GM12872 (cell line): ENCODE measurements around the gene PDE6G.

Source experiments
- CTCF ChIP-seq: IDR thresholded peaks from 3 replicates; pipeline ENCODE4 v1.5.1; 2011; ENCODE audit warnings: low read depth, mild to moderate bottlenecking, low read length, moderate library complexity; ENCODE audit not compliant: insufficient read depth

PDE6G gene

GRCh38 chr17:81608605-81609004, 47.7 kb downstream of the PDE6G start:
- no peak for TF ChIP-seq CTCF

GRCh38 chr17:81608082-81608481, 48.3 kb downstream of the PDE6G start:
- no peak for TF ChIP-seq CTCF

GRCh38 chr17:81607431-81607830, 48.9 kb downstream of the PDE6G start:
- TF ChIP-seq CTCF = no peak

GRCh38 chr17:81603846-81604610, 52.3 kb downstream of the PDE6G start:
- TF ChIP-seq CTCF = no peak

GRCh38 chr17:81601525-81602120, 54.7 kb downstream of the PDE6G start:
- peak; percentile 86 for TF ChIP-seq CTCF
